Mesenteric fat pad (tissue), 1 donor: ENCODE results near the gene GCHFR. TPM values are rescaled to one million over a fixed set of nuclear protein-coding genes. Genes with fewer than 3 reads are reported as not detected.

ENCODE experiments used
- DNase-seq: peaks from one replicate; pipeline ENCODE4 v3.0.0-alpha.2; 2020; ENCODE audit warnings: low spot score
- long read RNA-seq: library from polyadenylated mRNA; unstranded; transcript quantifications from one replicate; pipeline ENCODE4 v2.0.0, GENCODE V29; 2020
- total RNA-seq: library from RNA; stranded (reverse); fragmentation: NEBNext Ultra II Directional; extraction: Animal tissue kit (Norgen Biotek cat#: 25700); gene quantifications from one replicate; pipeline ENCODE4 v1.2.1, GENCODE V29; 2021
- donor health status: DM: yes; HTN: yes; CAD: no.

Gene GCHFR
- total RNA-seq = 17.1 TPM
- long read RNA-seq, transcript GCHFR-201 (3 exons, 777 nt) = major isoform, 9 of 9 reads
- long read RNA-seq, partial matches to known transcripts = 0 of 9 reads
- long read RNA-seq, other reads (novel, unspliced or antisense) = 0 of 9 reads

DNA sequence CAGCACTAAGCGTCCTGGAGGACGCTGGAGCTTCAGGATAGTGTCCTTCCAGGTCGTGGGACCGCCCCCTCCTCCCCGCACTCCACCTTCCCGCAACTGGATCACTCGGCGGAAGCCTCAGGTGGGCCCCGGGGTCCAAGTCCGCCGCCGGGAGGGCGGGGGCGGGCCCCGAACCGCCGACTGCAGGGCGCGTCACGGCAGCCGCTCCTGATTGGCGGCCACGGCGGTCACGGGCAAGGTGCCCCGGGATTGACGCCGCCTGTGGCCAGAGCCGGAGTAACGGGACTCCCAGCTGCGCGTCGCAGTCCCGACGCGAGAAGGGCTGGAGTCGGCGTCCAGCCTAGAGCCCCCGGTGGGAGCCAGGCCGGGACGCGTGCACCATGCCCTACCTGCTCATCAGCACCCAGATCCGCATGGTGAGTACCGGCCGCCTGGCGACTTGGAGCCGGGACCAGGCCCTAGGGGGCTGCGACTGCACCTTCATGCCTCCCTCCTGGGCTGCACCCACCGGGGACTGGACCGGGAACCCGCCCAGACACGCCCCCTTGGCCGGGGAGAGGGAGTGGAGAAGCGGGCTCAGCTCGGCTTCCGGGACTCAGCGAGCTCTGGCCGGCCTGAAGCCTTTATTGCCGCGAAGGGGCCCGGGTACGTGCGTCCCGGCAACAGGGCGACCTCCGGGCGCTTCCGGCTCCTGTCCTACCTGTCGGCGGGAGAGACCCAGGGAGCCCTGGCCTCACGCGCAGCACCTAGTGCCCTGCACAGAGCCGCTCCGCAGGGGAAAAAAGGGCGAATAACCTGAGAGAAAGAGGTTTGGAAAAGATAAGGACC lies at the start of gene GCHFR:
TSS of gene GCHFR (plus strand) at position 268 of the 828 bp plus-strand sequence. CDS start at position 381, 113 bp downstream.
- DNase-seq = peak; percentile 94

DNA sequence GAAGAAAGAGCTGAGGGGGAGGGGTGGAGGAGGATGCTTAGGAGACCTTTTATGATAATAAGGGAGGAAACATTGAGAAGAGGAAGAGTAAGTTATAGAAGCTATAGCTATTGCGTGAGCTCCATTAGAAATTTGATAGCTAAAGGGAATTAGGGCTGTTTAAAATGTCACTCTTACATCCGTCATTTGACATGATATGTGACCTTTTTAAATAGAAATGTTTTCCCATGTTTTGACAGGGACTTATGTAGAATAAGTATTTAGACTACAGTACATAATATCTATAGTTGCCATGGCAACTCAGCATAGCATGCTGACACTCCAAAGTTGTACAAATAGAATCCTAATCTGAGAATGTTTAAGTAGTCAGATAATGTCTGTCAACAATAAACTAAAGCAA lies 49.7 kb upstream of the GCHFR start:
- DNase-seq = no peak

DNA sequence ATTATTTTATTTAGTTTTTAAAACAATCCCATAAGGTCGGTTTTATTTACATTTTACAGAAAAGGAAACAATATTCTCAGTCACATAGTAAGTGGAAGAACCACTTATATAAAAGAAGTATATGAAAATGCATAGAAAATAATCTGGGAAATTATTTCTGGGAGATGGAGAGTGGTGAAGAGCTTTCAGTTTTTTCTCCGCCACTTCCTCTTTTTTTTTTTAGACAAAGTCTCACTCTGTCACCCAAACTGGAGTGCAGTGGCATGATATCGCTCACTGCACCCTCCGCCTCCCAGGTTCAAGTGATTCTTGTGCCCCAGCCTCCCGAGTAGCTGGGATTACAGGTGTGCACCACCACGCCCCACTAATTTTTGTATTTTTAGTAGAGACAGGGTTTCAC lies 47.7 kb upstream of the GCHFR start:
- no peak for DNase-seq

DNA sequence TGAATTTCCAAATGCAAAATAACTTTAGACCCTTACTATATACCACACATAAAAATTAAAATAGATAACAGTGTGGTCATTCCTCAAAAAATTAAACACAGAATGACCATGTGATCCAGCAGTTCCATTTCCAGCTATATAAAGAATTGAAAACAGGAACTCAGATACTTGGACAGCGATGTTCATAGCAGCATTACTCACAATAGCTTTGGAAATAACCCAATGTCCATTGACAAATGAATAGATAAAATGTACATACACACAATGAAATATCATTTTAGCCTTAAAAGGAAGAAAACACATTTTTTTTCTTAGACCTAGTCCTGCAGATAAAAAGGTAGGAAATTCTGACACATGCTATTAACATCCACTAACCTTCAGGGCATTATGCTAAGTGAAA lies 42.2 kb upstream of the GCHFR start:
- DNase-seq = no peak

DNA sequence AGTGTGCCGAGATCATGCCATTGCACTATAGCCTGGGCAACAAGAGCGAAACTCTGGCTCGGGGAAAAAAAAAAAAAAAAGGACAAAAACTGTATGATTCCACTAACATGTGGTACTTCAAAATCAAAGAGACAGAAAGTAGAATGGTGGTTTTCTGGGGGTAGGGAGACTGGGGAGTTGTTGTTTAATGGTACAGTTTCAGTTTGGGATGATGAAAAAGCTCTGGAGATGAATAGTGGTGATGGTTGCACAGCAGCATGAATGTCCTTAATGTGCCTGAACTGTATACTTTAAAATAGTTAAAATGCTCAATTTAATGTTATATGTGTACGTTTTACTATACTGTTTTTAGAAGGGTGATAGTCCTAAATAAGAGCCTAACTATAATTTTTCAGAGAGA lies 41.5 kb upstream of the GCHFR start:
- DNase-seq = no peak

DNA sequence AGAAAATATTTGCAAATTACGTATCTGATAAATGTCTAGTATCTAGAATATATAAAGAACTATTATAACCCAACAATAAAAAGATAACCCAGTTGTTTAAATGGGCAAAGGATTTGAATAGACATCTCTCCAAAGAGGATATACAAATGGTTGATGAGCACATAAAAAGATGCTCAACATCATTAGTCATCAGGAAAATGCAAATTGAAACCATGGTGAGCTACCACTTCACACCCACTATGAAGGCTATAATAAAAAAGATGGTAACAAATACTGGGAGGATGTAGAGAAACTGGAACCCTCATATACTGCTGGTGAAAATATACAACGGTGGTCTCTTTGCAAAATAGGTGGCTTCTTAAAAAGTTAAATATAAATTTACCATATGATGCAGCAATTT lies 40.9 kb upstream of the GCHFR start:
- no peak for DNase-seq

DNA sequence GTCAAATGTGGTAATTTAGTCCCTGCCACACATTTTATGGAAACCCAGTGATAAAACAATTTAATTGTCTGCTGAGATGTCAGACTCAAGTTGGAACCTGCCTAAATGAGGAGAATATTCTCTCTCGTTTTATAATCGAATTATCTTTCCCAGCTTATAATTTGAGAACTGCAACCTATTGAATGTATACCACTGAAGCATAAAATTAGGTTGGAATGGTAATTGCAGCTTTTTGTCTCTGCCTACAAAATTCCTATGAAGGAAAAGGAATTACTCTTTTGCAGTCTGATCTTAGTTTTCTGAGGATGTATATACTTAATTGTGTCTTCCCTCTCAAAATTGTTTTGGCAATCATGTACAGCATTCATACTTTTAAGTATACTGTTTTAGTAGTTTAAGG lies 39.9 kb upstream of the GCHFR start:
- no peak for DNase-seq

DNA sequence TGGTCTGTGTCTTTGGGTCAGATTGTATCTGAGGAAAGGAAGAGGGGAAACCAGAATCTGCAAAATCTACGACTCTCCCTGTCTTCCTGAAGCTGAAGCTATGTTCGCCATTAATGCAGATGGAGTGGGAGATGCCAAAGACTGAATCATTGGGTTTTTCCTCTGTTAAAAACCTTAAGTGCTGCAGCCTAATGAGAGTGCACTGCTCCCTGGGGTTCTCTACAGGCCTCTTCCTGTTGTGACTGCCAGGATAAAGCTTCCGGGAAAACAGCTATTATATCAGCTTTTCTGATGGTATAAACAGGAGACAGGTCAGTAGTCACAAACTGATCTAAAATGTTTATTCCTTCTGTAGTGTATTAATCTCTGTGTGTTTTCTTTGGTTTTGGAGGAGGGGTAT lies 32.8 kb upstream of the GCHFR start:
- DNase-seq = no peak

DNA sequence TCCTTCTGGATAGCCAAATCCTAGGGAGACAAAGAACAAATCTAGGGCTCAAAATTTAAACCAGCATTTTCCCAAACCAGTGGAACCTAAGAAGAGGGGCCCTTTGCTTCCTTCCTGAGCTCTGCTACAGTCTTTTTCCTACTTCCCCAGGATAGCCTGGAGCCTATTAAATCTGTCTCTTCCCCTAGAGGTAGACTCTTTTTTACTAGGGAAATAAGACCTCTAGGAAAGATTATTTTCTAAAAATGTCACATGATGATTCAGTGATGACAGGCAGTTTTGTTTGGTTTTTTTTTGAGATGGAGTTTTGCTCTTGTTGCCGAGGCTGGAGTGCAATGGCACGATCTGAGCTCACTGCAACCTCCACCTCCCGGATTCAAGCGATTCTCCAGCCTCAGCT lies 27.3 kb upstream of the GCHFR start:
- no peak for DNase-seq

DNA sequence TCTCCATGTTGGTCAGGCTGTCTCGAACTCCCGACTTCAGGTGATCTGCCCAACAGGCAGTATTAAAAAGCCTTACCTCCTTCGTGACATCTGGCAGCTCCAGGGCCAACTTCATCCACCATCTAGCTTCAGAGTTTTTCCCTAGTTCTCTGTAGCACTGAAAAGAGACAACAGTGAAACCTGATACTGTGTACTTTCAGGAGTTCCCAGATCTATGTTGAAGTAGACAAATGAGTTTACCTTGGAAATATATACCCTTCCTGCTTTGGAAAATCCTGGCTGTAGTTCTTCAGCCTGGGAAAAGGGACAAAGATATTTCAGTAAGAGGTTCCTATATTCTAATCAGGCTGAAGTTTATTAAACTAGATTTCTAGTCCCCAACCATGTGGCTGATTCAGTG lies 26.8 kb upstream of the GCHFR start:
- no peak for DNase-seq

DNA sequence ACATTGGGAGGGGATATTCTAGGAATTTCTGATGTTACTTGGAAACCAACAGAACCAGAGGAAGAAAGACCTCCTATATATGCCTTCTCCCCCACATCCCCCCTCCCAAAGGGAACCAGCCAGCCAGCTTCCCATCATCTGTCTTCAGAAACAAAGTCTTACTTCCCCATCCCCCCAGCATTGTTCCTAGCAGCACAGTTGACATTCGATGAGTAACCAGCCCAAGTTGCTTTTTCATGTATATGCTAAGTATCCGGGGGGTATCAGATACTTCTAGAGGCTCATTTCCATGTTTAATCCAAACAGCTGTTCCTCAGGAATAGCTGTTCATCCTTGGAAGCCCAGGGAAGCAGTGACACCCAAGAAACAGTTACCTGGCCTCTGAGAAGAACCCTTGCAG lies 24.8 kb upstream of the GCHFR start:
- no peak for DNase-seq

DNA sequence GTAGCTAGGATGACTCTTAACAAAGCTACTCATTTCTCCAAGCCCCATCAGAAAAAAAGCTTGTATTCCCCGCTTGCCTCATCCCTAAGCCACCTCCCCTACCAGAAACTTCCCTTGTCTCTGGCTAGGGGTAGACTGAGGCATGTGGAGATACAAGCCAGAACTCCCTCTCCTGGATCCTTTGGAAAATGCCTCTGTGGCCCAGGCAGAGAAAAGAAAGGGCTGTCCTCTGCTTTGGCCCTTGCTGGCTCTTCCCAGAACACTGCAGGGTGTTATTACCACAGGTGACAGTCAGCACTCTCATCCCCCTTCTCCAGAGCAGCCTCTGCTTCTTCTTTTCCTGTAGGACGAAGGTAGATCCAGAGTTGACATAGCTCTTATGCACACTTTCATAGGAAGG lies 24.0 kb upstream of the GCHFR start:
- DNase-seq = no peak

DNA sequence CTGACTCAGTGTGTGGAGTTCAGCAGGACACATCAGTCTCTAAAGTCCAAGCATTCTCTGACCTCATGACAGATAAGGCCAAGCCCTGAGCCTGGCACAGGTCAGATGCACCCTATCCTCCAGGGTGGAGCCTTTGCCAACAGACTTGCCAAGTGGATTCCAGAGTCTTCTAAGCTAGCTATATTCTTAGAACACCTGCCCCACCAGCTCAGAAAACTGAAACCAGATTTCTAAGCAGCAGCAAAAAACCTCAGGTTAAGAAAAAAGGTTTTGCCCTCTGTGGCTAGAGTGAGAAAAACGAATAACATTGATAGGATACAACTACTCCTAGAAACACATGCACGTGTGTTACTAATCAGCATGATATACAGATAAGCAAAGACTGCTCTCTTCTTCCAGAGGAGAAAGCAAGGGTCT lies 20.4 kb upstream of the GCHFR start:
- no peak for DNase-seq

DNA sequence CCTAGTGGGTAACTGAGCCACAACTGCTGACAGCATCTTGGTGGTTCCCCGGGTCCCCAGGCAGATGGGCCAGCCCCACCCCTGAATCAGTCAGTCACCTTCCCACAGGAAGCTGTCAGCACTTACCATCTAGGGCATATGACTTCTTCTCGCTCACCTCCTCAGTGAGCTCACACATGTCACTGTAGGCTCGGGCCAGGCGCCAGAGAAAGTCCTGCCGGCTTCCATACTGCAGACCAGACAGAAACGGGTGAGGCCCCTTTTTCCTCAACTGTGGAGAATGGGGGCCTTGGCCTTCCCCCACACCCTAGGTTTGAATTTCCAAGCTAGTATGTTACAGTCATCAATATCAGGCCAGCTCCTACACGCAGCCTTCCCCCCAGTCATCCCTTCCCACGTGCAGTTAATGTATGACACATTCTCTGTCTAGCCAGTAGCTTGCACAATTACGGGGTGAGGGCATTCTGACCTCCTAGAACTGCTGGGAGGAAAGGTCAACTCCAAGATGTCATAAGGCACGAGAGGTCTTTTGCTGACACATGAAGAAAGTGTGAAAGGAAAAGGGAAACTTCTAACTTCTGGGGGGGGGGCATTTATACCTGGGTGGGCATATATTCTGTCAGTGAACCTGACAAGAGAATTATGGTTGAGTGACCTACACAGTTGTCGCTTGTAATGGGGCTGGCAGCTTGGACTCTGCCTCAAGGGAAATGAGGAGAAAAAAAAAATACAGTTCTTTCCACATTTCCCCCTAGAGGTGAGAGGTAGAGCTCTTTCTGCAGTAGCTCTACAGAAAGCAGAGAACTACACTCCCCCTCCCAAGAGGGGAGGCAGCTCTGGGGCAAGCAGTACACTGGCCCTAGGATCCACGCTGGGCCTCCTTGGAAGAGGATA lies 19.7 kb upstream of the GCHFR start:
- DNase-seq = no peak

DNA sequence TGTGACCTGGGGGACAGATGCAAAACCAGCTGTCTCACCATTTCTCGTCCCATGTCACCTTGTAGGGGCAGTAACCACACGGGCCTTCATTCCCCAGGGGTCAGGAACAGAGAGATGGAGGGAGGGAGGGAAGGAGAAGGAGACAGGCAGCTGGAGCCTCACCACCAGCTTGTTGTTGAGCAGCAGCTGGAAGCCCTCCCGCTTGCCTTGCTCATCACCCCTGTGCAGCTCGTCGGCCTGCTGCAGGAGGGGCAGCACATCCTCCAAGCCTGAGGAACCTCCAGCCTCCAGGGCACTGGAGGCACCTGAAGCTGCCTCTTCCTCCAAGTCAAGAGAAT lies 19.1 kb upstream of the GCHFR start:
- no peak for DNase-seq

DNA sequence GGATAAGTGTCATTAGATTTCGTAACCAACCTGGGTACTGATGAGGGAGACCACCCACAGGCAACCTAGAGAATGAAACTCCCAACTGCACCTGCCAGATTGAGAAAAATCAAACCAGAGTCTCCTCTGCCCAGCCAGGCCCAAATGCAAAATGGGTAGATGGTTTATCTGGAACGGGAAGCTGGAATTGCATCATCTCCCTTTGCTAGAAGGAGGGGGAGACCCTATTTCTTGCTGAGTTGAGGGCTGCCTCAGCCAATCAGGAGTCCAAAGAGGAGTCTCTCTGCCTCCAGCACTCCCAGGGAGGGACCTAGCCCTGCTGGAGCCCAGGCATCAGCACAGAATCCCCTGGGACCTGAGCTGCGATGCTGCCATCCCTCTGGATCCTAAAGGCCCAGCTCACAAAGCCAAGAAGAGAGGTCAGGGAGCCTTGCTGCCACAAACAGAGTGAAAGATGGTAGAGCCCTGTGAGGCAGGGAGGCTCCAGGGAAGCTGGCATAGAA lies 16.9 kb upstream of the GCHFR start:
- DNase-seq = no peak

DNA sequence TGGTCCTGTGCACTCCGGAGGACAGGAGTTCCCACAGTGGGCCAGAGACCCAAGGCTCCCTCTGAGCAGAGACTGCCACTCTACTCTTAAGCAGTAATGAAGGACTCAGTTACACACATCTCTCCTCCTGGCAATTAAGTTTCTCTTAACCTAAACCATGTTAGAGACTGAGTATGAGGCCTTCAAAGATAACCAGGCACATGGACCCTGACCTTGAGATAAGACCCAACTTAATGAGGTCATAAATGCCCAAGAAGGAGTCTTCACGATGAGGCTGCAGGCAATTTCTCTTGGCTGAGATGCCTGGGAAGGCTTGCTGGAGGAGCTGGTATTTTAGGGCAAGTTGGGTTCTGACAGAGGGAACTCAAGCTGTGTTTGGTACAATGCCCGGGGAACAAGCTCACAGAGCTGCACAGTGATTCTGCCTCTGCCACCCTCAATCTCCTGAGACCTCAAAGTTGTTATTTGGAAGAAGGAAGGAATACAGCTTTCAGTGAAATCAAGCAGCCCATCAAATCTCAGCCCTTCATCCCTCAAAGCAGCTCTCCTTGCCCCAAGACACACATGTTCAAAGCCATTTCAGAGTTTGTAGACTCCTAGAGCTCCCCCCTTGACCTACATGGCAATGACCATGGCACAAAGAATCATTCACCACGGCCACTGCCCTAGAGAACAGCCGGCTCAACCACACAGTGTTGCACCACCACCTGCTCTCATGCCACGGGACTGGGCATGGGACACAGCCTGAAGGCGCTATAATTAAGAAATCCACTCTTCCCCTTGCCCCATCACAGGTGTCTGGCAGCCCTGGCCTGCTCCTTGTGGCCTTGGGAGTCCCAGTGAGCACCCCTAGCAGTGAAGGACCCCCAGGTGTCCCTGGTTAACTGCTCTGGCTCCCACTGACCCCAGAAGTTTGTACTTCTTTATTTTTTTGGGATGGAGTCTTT lies 15.9 kb upstream of the GCHFR start:
- peak; percentile 51 for DNase-seq

DNA sequence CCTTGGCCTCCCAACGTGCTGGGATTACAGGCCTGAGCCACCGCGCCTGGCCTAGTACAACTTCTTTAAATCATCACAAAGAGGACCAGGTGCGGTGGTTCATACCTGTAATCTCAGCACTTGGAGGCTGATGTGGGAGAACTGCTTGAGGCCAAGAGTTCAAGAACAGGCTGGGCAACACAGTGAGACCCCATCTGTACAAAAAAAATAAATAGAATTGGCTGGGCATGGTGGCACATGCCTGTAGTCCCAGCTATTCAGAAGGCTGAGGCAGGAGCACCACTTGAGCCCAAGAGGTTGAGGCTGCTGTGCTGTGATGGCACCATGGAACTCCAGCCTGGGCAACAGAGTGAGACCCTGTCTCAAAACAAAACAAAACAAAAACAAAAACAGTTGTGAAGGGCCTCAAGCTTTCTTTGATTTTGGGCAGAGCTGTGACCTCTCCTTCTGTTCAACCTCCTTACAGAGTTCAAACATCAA lies 14.7 kb upstream of the GCHFR start:
- no peak for DNase-seq

DNA sequence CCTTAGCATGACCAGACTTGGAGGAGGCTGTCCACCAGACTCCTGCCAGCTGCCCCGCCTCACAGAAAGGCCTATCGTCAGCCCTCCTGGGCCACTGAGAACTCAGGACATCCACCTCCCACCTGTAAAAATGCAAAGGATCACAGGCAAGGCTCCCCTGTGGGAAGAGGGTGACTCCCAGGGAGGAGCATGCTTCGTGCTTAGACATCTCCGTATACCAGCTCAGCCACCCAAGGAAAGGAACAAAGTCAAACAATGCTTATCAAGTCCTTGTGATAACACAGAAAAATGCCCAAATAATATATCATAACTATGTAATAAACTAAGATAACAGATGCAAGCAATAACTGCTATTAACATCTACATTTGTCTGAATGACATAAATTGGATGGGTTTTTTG lies 13.0 kb upstream of the GCHFR start:
- no peak for DNase-seq

DNA sequence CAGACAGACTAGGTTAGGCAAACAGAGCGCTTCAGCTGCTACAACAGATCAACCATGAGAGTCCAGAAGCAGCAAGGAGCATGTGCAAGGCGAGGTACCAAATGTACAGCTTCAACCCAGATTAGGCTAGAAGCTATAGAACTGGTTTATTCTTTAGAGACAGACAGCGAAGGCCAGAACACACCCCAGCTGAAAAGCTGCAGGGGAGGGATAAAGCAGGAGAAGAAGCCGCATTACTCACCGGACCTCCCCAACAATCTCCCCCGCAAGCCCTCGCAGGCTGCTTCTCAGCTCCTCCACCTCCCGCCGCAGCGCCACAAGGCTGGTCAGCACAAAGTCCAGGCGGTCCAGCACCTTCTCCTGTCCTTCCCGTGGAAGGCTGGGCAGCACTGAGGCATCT lies 12.1 kb upstream of the GCHFR start:
- DNase-seq = no peak

DNA sequence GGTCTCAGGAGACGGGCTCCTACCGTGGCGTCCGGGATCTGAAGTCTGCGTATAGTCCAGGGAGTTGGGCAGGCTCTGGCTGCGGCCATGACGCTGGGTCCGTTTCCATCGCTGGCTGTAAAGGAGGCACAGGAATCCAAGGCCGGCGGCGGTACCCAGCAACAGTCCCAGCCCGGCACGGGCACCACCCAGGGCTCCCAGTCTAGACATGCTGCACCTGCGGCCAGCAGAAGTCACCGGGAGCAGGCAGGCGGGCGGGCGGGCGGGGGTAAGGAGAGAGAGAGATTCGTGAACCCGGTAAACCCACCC lies 9.3 kb upstream of the GCHFR start:
- no peak for DNase-seq
